K562 (cell line): ENCODE data around the gene TMEM245. TPM values are rescaled to one million over a fixed set of nuclear protein-coding genes. Genes with fewer than 3 reads are reported as not detected.

Experiments
- ATF7 ChIP-seq: fragments of 450-650 bp; IDR thresholded peaks from 2 replicates; pipeline ENCODE4 v1.7.1; 2014; ENCODE audit warnings: mild to moderate bottlenecking, moderate library complexity
- CBFB ChIP-seq: sonication (generic); formaldehyde crosslinking; IDR thresholded peaks from 2 replicates; pipeline ENCODE4 v1.4.0; 2020; ENCODE audit warnings: mild to moderate bottlenecking, missing genetic modification reagents
- DPF2 ChIP-seq: fragments of 450-650 bp; IDR thresholded peaks from 2 replicates; pipeline ENCODE4 v1.6.1; 2016
- KAT2B ChIP-seq: IDR thresholded peaks from one replicate; pipeline ENCODE4 v1.6.1; 2012; ENCODE audit warnings: low read depth, mild to moderate bottlenecking, control low read depth, inconsistent platforms, low read length, moderate library complexity
- KLF16 ChIP-seq: IDR thresholded peaks from 2 replicates; pipeline ENCODE4 v1.6.1; 2016; ENCODE audit warnings: antibody characterized with exemption
- MAFK ChIP-seq: IDR thresholded peaks from 2 replicates; pipeline ENCODE4 v1.6.1; 2011; ENCODE audit warnings: low read length, improper control_type of control experiment
- MTA1 ChIP-seq: fragments of 450-650 bp; IDR thresholded peaks from 2 replicates; pipeline ENCODE4 v1.6.1; 2017; ENCODE audit warnings: borderline replicate concordance
- NR4A1 ChIP-seq, 2 experiments: fragments of 250-450 bp in 1 of 2; fragments of 450-650 bp in 1 of 2; sonication (Bioruptor Pico) in 1 of 2; IDR thresholded peaks; 2 replicates each; pipeline versions ENCODE4 v1.4.0 to v1.6.1; 2016 to 2020; ENCODE audit warnings: mild to moderate bottlenecking in 2 of 2, missing compliant biosample characterization in 1 of 2, missing genetic modification characterization in 1 of 2, moderate library complexity in 1 of 2
- PCBP2 ChIP-seq: fragments of 200-400 bp; formaldehyde crosslinking; IDR thresholded peaks from 2 replicates; pipeline ENCODE4 v1.6.1; 2018; ENCODE audit warnings: low read length, low read depth, mild to moderate bottlenecking, moderate library complexity; ENCODE audit not compliant: poor library complexity, severe bottlenecking
- RAD21 ChIP-seq, 2 experiments: fragments of 250-450 bp in 1 of 2; fragments of 450-650 bp in 1 of 2; sonication (Bioruptor Pico) in 1 of 2; formaldehyde crosslinking in 1 of 2; IDR thresholded peaks in 1 of 2; conservative IDR thresholded peaks in 1 of 2; 2 replicates each; pipeline versions ENCODE4 v1.4.0 to v1.8.0; 2020 to 2022; ENCODE audit warnings: mild to moderate bottlenecking in 2 of 2, moderate library complexity in 1 of 2
- RBM17 ChIP-seq: fragments of 200-400 bp; formaldehyde crosslinking; IDR thresholded peaks from 2 replicates; pipeline ENCODE4 v1.6.1; 2017; ENCODE audit warnings: low read depth, mild to moderate bottlenecking, low read length, borderline replicate concordance
- SIN3B ChIP-seq: fragments of 450-650 bp; IDR thresholded peaks from 2 replicates; pipeline ENCODE4 v1.6.1; 2017; ENCODE audit warnings: low read depth, mild to moderate bottlenecking, moderate library complexity
- SMAD3 ChIP-seq: fragments of 450-650 bp; formaldehyde crosslinking; conservative IDR thresholded peaks from 2 replicates; pipeline ENCODE4 v1.4.0; 2020; ENCODE audit warnings: mild to moderate bottlenecking
- STAT5B ChIP-seq: fragments of 250-450 bp; sonication (Bioruptor Pico); IDR thresholded peaks from 2 replicates; pipeline ENCODE4 v1.8.0; 2021; ENCODE audit warnings: mild to moderate bottlenecking, inconsistent platforms
- ZBTB17 ChIP-seq: fragments of 450-650 bp; formaldehyde crosslinking; IDR thresholded peaks from 2 replicates; pipeline ENCODE4 v1.4.0; 2020; ENCODE audit warnings: mild to moderate bottlenecking
- ZNF79 ChIP-seq: fragments of 250-450 bp; sonication (Bioruptor Pico); IDR thresholded peaks from 2 replicates; pipeline ENCODE4 v1.4.0; 2020; ENCODE audit warnings: low read depth, mild to moderate bottlenecking, moderate library complexity
- ZSCAN29 ChIP-seq: fragments of 450-650 bp; IDR thresholded peaks from 2 replicates; pipeline ENCODE4 v1.6.1; 2017
- polyA plus RNA-seq, 8 experiments: library from polyadenylated mRNA; depleted of rRNA in 4 of 8; stranded (reverse) in 5 of 8; unstranded in 3 of 8; fragments of >200 nt; fragmentation: Nextera tagmentation in 2 of 8; fragmentation: Illumina TruSeq in 1 of 8; extraction: Ambion mirVana in 2 of 8; extraction: Trizol in 1 of 8; gene quantifications; 2 replicates each; pipeline versions ENCODE4 v1.2.1 to v1.2.3, GENCODE V29; 2011 to 2014; ENCODE audit warnings: inconsistent platforms in 1 of 8, missing spikeins in 1 of 8
- total RNA-seq, 7 experiments: library from RNA; depleted of rRNA in 6 of 7; stranded (reverse); fragments of >200 nt in 6 of 7; fragmentation: Illumina TruSeq in 2 of 7; extraction: Trizol in 2 of 7; gene quantifications; 2 replicates each; pipeline versions ENCODE4 v1.2.1 to v1.2.3, GENCODE V29; 2011 to 2021; ENCODE audit warnings: low replicate concordance in 1 of 7
- TF ChIP-seq, protein P1 (sequence below): fragments of 200-800 bp; sonication (Bioruptor generic); IDR thresholded peaks from 2 replicates; pipeline ENCODE4 v1.6.1; 2017; ENCODE audit warnings: missing genetic modification characterization, missing compliant biosample characterization
- TF ChIP-seq, protein P2 (sequence below): sonication (generic); formaldehyde crosslinking; IDR thresholded peaks from 2 replicates; pipeline ENCODE4 v1.8.0; 2022; ENCODE audit warnings: mild to moderate bottlenecking, missing genetic modification reagents, borderline replicate concordance
- TF ChIP-seq, protein P3 (sequence below): sonication (generic); formaldehyde crosslinking; IDR thresholded peaks from 2 replicates; pipeline ENCODE4 v1.8.1; 2023; ENCODE audit warnings: missing genetic modification reagents, mild to moderate bottlenecking, borderline replicate concordance

Gene TMEM245
- total and polyA plus RNA-seq, 9 of the 15 experiments (the other 6 are each of a cell fraction or from before 2014, with no cell fraction given), result 8.5 to 43.2 (median 24.3) TPM

DNA sequence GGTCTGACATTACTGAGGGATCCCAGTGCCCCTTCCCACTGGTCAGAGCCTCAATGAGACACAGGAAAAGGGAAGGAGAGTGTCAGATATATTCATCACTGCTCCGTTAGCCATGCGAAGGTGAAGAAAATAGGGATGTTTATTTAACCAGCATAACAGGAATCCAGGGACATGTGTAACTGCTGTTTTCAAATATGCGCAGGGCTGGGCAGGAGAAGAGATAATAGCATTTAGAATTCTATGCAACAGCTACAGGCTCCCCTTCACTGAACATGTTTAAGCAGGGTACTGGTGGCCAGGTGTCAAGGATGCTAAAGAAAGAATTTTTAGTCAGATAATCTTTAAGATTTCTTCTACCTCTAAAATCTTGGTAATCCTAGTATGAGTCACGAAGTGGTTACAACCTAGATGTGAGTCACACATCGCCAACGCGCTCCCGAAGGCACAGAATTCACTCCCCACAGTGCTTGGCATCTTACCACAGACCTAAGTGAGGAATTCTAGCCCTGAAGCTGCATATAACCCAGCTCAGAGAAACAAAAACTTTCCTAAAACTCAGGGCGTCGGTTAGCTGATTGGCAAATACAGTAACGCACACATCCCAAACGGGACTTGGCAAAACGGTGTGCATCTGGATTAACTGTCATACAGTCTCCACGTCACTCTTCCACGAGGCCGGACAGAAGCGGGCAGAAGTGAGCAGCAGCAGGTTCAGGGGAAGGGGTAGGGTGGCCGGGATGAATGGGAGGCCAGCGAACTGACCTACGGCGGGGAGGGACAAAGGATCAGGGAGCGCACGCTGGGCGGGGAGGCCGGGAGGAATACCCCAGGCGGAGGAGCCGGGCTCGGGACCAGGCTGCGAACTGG, 107.5 kb downstream of the TMEM245 start (continued):
- TF ChIP-seq, protein P1, sequence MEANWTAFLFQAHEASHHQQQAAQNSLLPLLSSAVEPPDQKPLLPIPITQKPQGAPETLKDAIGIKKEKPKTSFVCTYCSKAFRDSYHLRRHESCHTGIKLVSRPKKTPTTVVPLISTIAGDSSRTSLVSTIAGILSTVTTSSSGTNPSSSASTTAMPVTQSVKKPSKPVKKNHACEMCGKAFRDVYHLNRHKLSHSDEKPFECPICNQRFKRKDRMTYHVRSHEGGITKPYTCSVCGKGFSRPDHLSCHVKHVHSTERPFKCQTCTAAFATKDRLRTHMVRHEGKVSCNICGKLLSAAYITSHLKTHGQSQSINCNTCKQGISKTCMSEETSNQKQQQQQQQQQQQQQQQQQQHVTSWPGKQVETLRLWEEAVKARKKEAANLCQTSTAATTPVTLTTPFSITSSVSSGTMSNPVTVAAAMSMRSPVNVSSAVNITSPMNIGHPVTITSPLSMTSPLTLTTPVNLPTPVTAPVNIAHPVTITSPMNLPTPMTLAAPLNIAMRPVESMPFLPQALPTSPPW (CRISPR knock-in tag), result no peak
- no peak for TF ChIP-seq SIN3B
- TF ChIP-seq MAFK, result no peak
- TF ChIP-seq DPF2, result peak; percentile 84
- no peak for TF ChIP-seq RBM17
- no peak for TF ChIP-seq CBFB (CRISPR knock-in tag)
- no peak for TF ChIP-seq KAT2B
- no peak for TF ChIP-seq SMAD3 (CRISPR knock-in tag)
- TF ChIP-seq, protein P2, sequence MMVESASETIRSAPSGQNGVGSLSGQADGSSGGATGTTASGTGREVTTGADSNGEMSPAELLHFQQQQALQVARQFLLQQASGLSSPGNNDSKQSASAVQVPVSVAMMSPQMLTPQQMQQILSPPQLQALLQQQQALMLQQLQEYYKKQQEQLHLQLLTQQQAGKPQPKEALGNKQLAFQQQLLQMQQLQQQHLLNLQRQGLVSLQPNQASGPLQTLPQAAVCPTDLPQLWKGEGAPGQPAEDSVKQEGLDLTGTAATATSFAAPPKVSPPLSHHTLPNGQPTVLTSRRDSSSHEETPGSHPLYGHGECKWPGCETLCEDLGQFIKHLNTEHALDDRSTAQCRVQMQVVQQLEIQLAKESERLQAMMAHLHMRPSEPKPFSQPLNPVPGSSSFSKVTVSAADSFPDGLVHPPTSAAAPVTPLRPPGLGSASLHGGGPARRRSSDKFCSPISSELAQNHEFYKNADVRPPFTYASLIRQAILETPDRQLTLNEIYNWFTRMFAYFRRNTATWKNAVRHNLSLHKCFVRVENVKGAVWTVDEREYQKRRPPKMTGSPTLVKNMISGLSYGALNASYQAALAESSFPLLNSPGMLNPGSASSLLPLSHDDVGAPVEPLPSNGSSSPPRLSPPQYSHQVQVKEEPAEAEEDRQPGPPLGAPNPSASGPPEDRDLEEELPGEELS (CRISPR knock-in tag), result no peak
- TF ChIP-seq ZBTB17 (CRISPR knock-in tag), result no peak
- no peak for TF ChIP-seq MTA1
- TF ChIP-seq KLF16, result no peak
- TF ChIP-seq RAD21 (CRISPR knock-in tag; conservative IDR thresholded peaks at IDR 0.05 in 1 of 2, IDR thresholded peaks at IDR 0.05 in 1 of 2), result no peak
- no peak for TF ChIP-seq NR4A1 (CRISPR knock-in tag; IDR thresholded peaks at IDR 0.05)
- no peak for TF ChIP-seq NR4A1 (tag; IDR thresholded peaks at IDR 0.05)
- no peak for TF ChIP-seq ZNF79 (CRISPR knock-in tag)
- no peak for TF ChIP-seq ZSCAN29
- no peak for TF ChIP-seq PCBP2
- TF ChIP-seq STAT5B, result no peak
- TF ChIP-seq, protein P3, sequence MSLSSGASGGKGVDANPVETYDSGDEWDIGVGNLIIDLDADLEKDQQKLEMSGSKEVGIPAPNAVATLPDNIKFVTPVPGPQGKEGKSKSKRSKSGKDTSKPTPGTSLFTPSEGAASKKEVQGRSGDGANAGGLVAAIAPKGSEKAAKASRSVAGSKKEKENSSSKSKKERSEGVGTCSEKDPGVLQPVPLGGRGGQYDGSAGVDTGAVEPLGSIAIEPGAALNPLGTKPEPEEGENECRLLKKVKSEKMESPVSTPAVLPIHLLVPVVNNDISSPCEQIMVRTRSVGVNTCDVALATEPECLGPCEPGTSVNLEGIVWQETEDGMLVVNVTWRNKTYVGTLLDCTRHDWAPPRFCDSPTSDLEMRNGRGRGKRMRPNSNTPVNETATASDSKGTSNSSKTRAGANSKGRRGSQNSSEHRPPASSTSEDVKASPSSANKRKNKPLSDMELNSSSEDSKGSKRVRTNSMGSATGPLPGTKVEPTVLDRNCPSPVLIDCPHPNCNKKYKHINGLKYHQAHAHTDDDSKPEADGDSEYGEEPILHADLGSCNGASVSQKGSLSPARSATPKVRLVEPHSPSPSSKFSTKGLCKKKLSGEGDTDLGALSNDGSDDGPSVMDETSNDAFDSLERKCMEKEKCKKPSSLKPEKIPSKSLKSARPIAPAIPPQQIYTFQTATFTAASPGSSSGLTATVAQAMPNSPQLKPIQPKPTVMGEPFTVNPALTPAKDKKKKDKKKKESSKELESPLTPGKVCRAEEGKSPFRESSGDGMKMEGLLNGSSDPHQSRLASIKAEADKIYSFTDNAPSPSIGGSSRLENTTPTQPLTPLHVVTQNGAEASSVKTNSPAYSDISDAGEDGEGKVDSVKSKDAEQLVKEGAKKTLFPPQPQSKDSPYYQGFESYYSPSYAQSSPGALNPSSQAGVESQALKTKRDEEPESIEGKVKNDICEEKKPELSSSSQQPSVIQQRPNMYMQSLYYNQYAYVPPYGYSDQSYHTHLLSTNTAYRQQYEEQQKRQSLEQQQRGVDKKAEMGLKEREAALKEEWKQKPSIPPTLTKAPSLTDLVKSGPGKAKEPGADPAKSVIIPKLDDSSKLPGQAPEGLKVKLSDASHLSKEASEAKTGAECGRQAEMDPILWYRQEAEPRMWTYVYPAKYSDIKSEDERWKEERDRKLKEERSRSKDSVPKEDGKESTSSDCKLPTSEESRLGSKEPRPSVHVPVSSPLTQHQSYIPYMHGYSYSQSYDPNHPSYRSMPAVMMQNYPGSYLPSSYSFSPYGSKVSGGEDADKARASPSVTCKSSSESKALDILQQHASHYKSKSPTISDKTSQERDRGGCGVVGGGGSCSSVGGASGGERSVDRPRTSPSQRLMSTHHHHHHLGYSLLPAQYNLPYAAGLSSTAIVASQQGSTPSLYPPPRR (CRISPR knock-in tag), result no peak
- TF ChIP-seq ATF7, result no peak; the same call in 1 of the 2 replicates
